Measurements from ENCODE around the gene GLRA3.

The GLRA3 gene

DNA sequence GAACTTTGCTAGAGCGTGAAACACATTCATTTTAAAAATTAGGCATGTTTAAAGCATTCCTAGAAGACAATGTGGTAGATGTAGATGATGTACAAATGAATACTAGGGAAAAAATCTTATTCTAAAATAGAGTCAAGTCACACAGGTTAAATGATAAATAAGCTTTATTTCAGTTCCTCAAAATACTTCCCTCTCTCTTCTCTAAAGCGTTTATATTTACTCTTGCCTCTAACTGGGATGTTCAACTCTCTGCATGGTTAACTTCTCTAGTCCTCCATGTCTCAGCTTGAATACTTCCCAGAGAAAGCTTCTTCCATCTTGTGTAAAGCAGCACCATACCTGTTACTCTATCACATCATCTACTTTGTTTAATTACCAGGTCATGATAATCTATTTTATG is 30.9 kb upstream of the GLRA3 start:
- no peak for ATAC-seq
- TF ChIP-seq CSDC2 (CRISPR knock-in tag; IDR thresholded peaks at IDR 0.05) (no peak), BACH2 (CRISPR knock-in tag; IDR thresholded peaks at IDR 0.05; ENCODE audit: borderline replicate concordance) (no peak), TOX (CRISPR knock-in tag; IDR thresholded peaks at IDR 0.05; ENCODE audit: borderline replicate concordance) (no peak), ZNF8 (CRISPR knock-in tag; IDR thresholded peaks at IDR 0.05) (no peak), ZC3H10 (CRISPR knock-in tag; IDR thresholded peaks at IDR 0.05) (no peak), TCF4 (CRISPR knock-in tag; IDR thresholded peaks at IDR 0.05; ENCODE audit: borderline replicate concordance) (no peak), ESRRG (CRISPR knock-in tag; IDR thresholded peaks at IDR 0.05) (no peak), SNAI2 (CRISPR knock-in tag; IDR thresholded peaks at IDR 0.05) (no peak), GLIS3 (CRISPR knock-in tag; IDR thresholded peaks at IDR 0.05) (no peak), ARNTL (CRISPR knock-in tag; IDR thresholded peaks at IDR 0.05; ENCODE audit: borderline replicate concordance, low read depth) (no peak), PPARA (CRISPR knock-in tag; IDR thresholded peaks at IDR 0.05; ENCODE audit: borderline replicate concordance) (no peak)
- TF ChIP-seq, protein P1, sequence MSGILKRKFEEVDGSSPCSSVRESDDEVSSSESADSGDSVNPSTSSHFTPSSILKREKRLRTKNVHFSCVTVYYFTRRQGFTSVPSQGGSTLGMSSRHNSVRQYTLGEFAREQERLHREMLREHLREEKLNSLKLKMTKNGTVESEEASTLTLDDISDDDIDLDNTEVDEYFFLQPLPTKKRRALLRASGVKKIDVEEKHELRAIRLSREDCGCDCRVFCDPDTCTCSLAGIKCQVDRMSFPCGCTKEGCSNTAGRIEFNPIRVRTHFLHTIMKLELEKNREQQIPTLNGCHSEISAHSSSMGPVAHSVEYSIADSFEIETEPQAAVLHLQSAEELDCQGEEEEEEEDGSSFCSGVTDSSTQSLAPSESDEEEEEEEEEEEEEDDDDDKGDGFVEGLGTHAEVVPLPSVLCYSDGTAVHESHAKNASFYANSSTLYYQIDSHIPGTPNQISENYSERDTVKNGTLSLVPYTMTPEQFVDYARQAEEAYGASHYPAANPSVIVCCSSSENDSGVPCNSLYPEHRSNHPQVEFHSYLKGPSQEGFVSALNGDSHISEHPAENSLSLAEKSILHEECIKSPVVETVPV (CRISPR knock-in tag; IDR thresholded peaks at IDR 0.05), result no peak
- TF ChIP-seq, protein P2, sequence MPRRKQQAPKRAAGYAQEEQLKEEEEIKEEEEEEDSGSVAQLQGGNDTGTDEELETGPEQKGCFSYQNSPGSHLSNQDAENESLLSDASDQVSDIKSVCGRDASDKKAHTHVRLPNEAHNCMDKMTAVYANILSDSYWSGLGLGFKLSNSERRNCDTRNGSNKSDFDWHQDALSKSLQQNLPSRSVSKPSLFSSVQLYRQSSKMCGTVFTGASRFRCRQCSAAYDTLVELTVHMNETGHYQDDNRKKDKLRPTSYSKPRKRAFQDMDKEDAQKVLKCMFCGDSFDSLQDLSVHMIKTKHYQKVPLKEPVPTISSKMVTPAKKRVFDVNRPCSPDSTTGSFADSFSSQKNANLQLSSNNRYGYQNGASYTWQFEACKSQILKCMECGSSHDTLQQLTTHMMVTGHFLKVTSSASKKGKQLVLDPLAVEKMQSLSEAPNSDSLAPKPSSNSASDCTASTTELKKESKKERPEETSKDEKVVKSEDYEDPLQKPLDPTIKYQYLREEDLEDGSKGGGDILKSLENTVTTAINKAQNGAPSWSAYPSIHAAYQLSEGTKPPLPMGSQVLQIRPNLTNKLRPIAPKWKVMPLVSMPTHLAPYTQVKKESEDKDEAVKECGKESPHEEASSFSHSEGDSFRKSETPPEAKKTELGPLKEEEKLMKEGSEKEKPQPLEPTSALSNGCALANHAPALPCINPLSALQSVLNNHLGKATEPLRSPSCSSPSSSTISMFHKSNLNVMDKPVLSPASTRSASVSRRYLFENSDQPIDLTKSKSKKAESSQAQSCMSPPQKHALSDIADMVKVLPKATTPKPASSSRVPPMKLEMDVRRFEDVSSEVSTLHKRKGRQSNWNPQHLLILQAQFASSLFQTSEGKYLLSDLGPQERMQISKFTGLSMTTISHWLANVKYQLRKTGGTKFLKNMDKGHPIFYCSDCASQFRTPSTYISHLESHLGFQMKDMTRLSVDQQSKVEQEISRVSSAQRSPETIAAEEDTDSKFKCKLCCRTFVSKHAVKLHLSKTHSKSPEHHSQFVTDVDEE (CRISPR knock-in tag; IDR thresholded peaks at IDR 0.05), result no peak

DNA sequence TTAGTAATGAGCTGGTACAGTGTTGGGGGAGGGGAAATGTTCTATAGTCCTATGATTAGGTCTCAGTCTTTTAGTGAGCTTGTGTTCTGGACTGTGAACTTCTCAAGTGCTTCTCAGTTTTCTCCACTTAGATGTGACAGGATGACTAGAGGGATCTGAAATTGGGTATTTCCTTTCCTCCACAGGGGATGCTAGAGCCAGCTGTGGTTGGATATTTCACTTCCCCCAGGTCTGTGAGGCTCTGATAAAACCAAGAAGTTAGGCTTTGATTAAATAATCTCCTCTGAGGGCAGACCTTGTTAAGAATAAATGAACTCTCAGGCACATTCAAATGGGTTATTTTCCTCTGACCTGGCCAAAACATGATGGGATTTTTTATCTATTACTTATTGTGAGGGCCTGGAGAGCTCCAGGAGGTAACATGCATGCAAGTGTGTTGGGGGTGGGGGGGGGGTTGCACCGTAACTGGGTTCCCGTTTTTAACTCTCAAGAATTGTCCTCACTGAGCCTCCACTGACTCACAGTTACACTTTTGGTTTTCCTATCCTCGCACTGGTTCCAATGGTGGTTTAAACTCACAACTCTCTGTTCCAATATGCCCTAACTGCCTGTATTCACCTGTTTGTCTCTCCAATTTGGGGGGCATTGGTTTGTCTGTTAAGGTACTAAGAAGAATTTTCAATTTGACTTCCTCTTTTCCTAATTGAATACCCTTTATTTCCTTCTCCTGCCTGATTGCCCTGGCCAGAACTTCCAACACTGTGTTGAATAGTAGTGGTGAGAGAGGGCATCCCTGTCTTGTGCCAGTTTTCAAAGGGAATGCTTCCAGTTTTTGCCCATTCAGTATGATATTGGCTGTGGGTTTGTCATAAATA is 28.1 kb upstream of the GLRA3 start:
- ATAC-seq, result no peak

More for the DNA sequence above, 28.1 kb upstream of the GLRA3 start:
- TF ChIP-seq GLIS3 (CRISPR knock-in tag; IDR thresholded peaks at IDR 0.05) (no peak), OSR1 (CRISPR knock-in tag; IDR thresholded peaks at IDR 0.05) (no peak), PPARA (CRISPR knock-in tag; IDR thresholded peaks at IDR 0.05; ENCODE audit: borderline replicate concordance) (no peak), SNAI2 (CRISPR knock-in tag; IDR thresholded peaks at IDR 0.05) (no peak), ZFP3 (CRISPR knock-in tag; IDR thresholded peaks at IDR 0.05) (no peak)
- TF ChIP-seq, protein P1 (CRISPR knock-in tag; IDR thresholded peaks at IDR 0.05), result no peak
- TF ChIP-seq, protein P3, sequence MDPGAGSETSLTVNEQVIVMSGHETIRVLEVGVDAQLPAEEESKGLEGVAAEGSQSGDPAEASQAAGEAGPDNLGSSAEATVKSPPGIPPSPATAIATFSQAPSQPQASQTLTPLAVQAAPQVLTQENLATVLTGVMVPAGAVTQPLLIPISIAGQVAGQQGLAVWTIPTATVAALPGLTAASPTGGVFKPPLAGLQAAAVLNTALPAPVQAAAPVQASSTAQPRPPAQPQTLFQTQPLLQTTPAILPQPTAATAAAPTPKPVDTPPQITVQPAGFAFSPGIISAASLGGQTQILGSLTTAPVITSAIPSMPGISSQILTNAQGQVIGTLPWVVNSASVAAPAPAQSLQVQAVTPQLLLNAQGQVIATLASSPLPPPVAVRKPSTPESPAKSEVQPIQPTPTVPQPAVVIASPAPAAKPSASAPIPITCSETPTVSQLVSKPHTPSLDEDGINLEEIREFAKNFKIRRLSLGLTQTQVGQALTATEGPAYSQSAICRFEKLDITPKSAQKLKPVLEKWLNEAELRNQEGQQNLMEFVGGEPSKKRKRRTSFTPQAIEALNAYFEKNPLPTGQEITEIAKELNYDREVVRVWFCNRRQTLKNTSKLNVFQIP (CRISPR knock-in tag; IDR thresholded peaks at IDR 0.05; ENCODE audit: borderline replicate concordance, low read depth), result no peak
- TF ChIP-seq, protein P2 (CRISPR knock-in tag; IDR thresholded peaks at IDR 0.05), result no peak
- TF ChIP-seq, protein P4, sequence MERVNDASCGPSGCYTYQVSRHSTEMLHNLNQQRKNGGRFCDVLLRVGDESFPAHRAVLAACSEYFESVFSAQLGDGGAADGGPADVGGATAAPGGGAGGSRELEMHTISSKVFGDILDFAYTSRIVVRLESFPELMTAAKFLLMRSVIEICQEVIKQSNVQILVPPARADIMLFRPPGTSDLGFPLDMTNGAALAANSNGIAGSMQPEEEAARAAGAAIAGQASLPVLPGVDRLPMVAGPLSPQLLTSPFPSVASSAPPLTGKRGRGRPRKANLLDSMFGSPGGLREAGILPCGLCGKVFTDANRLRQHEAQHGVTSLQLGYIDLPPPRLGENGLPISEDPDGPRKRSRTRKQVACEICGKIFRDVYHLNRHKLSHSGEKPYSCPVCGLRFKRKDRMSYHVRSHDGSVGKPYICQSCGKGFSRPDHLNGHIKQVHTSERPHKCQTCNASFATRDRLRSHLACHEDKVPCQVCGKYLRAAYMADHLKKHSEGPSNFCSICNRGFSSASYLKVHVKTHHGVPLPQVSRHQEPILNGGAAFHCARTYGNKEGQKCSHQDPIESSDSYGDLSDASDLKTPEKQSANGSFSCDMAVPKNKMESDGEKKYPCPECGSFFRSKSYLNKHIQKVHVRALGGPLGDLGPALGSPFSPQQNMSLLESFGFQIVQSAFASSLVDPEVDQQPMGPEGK (CRISPR knock-in tag; IDR thresholded peaks at IDR 0.05; ENCODE audit: borderline replicate concordance), result no peak

Measured in SK-N-SH treated with all-trans-retinoic acid at 6 μM for 48 hours (cell line).